NCI-H187 (cell line): Measurements from ENCODE around the gene IDH1.
"Not testable (repeated sequence)": the region's sequence is repeated elsewhere in the genome, so short reads cannot be mapped to it uniquely, and the experiment has no call there.

Experiments used
- DNase-seq, 2 experiments: peaks; one replicate each; lab custom pipeline; 2025; lab: John Stamatoyannopoulos, UW

IDH1 gene

DNA sequence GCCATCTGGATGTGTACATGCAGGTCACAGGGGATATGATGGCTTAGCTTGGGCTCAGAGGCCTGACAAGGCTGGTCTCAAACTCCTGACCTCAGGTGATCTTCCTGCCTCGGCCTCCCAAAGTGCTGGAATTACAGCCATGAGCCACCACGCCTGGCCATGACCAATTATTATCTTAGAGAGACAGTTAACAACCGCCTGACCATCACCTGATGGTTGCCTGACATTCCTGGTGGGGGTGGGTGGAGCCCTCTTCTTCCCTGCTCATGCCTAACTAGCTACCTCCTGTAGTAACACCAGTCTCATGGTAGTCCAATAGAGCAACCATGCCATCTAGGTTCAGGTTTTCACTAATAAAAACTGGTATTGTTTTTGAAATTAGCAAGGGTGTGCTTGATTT lies 33.0 kb downstream of the IDH1 start:
- DNase-seq: not testable (repeated sequence)

DNA sequence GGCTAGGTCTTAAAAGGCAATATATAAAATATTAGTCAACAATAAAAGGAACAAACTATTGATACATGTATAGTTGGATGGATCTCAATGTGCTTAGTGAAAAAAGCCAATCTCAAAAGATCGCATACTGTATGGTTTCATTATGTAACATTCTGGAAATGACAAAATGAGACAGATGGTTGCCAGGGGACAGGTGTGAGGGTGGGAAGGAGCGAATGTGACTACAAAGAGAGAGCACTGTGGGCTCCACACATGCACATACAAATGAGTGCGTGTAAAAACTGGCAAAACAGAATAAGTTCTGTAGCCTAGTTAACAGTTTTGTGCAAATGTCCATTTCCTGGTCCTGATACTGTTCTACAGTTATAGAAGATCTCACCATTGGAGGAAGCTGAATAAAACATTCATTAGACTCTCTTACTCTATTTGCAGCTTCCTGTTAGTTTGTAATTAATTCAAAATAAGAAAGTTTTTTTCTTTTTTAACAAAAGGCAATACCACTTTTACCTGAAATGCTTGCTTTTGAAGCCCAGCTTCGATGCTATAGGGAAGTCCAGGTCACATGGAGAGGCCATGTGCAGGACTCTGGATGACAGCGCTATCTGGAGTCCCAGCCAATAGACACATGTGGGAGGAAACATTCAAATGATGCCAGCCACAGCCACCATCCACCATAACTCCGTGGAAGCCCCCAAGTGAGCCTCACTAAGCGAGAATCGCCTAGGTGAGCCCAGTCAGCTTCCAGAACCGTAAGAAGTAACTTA lies 44.0 kb downstream of the IDH1 start:
- no peak for DNase-seq

DNA sequence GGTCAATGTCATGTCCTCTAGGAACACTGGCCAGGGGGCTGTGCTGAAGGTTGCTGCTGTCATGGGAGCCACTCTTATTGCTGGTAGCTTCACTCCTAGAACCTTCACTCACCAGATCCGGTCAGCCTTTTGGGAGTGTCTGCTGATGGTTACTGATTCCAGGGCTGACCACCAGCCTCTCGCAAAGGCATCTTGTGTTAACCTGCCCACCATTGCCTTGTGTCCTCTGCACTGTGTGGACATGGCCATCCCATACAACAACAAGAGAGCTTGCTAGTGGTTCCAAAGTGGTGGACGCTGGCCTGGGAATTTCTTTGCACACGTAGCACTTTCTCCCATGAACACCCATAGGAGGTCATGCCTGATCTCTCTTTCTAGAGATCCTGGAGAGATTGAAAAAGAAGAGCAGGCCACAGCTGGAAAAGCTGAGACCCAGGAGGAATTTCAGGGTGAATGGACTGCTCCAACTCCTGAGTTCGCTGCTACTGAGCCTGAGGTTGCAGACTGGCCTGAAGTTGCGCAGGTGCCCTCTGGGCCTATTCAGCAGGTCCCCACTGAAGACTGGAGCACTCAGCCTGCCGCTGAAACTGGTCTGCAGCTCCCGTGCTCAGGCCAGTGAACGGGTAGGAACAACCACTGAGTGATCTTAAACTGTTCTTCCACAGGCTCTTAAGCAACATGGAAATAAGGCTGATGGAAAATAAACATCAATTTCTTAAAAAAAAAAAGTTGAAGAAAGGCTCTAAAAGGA lies 46.4 kb downstream of the IDH1 start:
- DNase-seq: no peak

DNA sequence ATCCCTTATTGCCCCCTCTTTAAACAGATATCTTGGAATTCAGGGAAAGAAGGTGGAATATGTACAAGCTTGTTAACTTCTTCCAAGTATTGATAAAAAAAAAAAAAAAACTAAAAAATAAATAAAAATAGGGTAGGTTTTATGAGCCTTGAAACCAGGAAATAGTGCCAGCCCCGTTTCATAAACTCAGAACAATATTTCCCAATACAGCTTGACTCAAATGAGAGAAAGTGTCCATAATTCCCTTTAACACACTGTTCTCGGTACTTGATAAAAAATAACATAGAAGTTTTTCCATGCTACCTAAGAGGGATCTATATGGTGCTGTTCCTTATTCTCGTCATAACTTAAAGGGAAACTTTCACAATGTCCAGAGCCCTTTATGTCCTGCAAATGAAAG lies 47.1 kb downstream of the IDH1 start:
- no peak for DNase-seq

DNA sequence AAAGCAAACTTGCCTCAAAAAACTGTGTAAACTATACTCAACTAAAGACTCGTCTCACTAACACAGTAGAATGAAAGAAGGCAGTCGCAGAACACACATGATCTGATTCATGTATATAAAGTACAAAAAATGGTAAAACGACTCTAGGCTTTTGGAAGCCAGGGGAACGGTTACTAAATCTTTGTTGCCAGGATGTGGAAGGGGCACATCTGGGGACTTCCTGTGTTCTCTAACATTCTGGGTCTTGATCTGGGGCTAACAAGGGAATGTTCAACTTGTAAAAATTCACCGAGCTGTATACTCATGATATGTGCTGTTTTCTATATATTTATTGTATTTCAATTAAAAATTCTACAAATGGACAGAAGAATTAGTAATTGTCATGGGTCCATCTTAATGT lies 50.7 kb downstream of the IDH1 start:
- DNase-seq: no peak

DNA sequence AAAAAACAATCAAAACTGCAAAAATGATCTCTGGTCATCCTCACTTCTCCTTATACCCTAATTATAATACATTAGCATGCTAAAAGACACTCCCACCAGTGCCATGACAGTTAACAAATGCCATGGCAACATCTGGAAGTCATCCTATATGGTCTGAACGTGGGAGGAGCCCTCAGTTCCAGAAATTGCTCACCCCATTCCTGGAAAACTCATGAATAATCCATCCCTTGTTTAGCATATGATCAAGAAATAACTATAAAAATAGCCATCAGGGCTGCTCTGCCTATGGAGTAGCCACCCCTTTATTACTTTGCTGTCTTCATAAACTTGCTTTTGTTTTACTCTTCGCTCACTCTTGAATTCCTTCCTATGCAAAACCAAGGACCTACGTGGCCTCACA lies 59.3 kb downstream of the IDH1 start:
- no peak for DNase-seq

DNA sequence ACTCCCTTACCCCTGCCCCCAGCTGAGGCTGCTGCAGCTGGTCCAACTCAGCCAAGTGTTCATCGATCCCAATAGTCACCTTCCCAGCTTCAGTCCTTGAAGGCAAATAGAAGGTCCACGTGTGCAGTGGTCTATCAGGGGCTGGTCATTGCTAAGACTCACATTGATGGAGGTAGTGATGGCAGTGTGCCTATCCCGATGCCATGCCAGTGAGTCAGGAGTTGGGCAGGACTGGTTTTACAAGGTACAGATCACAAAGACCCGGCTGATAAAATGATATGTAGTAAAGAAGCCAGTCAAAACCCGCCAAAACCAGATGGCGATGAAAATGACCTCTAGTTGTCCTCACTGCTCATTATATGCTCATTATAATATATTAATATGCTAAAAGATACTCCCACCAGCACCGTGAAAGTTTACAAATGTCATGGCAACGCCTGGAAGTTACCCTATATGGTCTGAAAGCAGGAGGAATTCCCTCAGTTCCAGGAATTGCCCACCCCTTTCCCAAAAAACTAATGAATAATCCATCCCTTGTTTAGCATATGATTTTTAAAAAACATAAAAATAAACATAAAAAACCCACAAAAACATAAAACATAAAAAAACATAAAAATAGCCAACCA lies 62.1 kb downstream of the IDH1 start:
- DNase-seq: no peak

DNA sequence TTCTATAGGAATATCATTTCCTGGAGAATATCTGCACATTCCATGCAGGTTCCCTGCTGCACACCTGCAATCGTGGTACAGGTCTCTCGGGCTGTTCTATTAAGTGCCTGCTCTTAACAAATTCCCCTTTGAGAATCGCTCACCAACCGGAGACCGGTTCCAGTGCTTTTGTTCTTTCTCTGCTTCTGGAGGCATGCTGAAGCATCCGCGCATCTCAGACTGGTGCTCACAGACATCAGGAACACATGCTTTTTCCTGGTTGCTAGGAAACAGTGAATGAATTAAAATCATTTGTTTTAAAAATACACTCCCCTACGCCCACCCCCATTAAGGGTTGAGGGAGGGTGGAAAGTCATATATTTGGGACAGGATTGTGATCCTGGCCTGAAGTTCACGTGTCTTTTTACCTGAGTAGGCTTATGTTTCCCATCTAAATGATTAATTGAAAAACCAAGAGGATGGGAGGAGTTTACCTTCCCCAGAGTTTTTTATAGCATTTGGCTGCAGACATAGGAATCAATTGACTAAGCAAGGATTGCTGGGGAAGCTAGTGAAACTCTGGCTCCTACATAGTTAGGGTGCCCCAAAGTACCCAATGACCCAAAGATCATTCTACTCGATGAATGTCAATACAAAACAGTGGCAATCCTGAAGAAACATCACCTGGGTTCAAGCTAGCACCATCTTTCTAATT lies 64.9 kb downstream of the IDH1 start, which contains the start of gene C2orf80:
Gene C2orf80 (minus strand): TSS at position 221 of the 694 bp plus-strand sequence. CDS start 3,044 bp downstream, outside the sequence.
- no peak for DNase-seq

DNA sequence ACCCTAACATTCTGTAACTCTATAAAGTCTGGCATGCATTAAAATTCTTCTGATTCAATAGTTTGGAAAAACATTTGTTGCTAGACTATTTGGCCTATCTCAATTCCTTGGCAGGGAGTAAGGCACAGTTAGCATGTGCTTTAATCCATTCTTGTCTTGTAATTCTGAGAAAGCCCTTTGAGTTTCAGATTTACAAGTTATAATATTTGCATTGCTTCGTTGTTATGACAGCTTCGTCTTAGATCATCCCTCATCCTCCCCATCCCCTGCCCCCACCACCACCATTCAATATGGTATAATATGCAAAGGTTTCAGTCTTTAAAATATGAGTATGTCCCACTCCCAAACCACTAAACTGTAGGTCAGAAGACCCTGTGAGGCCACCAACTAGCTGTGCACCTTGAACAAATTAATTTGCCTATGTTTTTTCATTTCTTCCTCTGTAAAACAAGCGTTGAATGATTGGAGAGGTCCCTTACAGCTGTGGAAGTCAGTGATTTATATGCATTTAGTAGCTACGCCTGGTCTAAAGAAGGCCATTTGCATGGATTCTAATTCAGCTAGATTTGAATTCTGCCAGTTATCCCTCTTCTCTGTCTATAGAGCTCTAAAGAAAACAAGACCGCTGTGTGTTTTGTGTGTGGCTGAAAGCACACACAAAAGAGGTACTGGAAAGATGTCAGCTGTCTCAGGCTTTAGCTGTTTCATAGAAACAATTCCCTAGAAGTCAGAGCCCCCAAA lies 65.6 kb downstream of the IDH1 start:
- DNase-seq: no peak

DNA sequence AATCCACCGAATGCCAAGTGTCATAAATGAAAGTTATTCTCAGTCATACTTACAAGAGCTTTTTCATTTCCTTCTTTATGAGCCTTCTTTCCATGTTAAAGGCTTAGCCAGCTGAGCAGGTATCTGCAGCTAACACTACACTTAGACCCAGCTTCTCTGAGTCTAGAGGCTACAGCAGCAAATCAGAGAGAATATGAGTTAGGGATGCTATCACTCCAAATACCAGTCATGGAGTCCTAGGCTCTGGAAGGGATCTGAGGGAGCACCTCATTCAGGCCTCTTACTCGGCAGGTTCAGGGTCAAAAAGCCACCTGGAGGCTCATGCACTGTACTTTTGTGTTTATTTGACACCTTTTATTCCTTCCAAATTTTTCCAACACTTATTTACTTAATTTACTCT lies 68.0 kb downstream of the IDH1 start:
- no peak for DNase-seq

DNA sequence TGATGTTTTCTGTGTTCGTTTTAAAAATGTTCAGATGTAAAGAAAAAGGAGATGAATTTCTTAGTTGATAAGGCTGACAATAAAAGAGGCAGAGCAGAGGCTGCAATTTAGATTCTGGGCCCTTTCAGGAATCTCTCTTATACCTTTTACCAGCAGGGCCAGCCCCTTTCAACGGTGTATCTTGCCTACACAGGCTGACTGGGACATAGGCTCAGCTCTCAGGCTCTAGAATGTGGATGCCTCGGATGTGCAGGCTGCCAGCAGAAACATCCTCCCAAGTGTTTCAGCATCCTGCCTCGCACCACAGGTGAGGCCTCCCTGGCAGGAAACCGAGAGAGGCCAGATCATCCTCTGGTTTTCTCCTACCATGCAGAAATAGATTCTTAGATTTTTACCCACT lies 68.4 kb downstream of the IDH1 start:
- DNase-seq: no peak
